Stomach smooth muscle (tissue), 2 donors: Measurements from ENCODE around the gene YPEL1.

Source experiments
- H3K27ac ChIP-seq: one replicate; pipeline ENCODE4 v1.7.0; 2013; ENCODE audit warnings: mild to moderate bottlenecking, low read length, inconsistent platforms
- H3K27me3 ChIP-seq, 2 donors: one replicate each; pipeline ENCODE4 v1.7.0; 2013; ENCODE audit warnings: low read length in 2 of 2; ENCODE audit not compliant: insufficient read depth in 2 of 2, control insufficient read depth in 1 of 2
- H3K36me3 ChIP-seq, 2 donors: one replicate each; pipeline ENCODE4 v1.7.0; 2013; ENCODE audit warnings: low read length in 2 of 2; ENCODE audit not compliant: control insufficient read depth in 2 of 2, insufficient read depth in 2 of 2
- H3K4me1 ChIP-seq: one replicate; pipeline ENCODE4 v1.7.0; 2013; ENCODE audit warnings: low read length; ENCODE audit not compliant: control insufficient read depth, insufficient read depth
- H3K4me3 ChIP-seq, 2 donors: one replicate each; pipeline ENCODE4 v1.7.0; 2013; ENCODE audit warnings: low read length in 2 of 2
- H3K9ac ChIP-seq, 2 donors: one replicate each; pipeline ENCODE4 v1.7.0; 2013; ENCODE audit warnings: low read length in 2 of 2, mild to moderate bottlenecking in 1 of 2
- H3K9me3 ChIP-seq, 2 donors: one replicate each; pipeline ENCODE4 v1.7.0; 2013; ENCODE audit warnings: low read length in 2 of 2; ENCODE audit not compliant: control insufficient read depth in 2 of 2
- donor health status: healthy.
- donor health status: Pancreatic carcinoma.

YPEL1 gene

DNA sequence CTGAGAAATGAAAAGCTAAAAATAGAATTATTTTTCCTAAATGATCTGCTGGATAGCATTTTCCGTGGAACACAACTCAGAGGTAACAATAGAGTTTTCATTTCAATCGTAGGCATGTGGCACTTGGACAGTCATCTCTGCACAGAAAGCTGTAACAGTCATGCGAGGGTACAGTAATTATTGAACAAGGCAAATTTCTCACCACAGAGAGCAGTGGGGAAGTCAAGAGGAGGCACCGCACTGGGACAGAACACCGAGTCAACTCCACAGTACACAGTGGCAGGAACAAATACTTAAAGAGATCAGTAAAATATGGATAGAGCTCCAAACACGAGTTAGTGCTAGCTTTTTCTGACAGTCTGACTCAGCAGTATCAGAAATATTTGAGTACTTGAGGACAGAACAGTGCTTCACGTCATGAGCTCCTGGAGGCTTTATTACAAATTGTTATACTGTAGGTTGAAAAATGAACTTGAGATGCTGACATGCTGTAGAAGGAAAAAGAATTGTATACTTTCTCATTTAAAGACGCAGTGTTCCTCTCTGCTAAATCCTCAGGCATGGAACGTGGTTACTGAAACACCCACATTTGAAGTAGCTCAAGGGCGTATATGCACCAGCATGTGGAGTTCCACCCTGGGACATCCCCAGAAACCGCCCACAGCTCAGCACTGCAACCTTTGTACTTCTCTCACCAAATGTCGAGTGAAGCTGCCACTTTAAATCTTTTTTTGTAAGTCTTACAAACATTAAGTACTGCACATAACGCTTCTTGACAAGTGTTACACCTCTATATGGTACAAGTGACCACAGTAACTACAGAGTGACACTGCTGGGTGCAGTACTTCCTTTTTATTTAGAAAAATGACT is 27.4 kb upstream of the YPEL1 start:
- Histone ChIP-seq H3K9me3 (no peaks in the 10 kb centered on the region), H3K27ac (no peak overlapping the region), H3K4me3 (no peak overlapping the region), H3K9ac (peak overlapping the region in 1 of 2 donors; percentile 42), H3K36me3 (peaks cover 42 to 56% of the 10 kb centered on the region in 2 donors), H3K4me1 (peaks cover 32% of the 10 kb centered on the region), H3K27me3 (no peaks in the 10 kb centered on the region)

DNA sequence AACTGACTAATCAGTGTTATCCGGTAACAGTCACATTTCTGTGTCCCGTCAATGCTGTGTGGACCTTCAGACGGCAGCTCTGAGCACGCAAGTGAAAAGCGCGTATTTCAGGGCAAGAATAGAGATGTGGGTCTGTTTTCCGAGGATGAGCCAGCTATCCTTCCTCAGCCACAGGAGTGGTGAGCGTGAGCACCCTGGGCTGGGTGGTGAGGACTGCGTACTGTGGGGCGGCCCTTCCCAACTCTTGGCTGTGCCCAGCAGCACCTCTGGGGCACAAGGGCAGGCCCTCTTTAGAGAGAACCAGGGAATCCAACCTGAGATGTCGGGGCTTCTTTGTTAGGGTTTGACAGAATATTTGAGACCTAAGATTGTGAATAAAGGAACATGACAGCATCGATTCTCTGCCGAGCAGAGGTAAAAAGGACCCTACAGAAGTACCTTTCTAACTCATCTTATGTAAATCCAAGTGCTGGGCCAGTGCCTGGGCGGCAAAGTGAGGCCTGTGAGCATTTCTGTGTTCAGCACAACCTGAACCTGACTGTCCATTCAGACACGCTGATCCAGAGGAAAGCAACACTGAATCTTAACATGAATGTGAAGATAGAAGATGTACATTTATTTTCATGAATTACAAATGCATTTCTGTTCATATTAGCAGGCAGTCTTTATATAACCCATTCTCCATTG is 26.5 kb upstream of the YPEL1 start:
- H3K27ac ChIP-seq = no peak overlapping the region
- peaks cover 35 to 54% of the 10 kb centered on the region in 2 donors for H3K36me3 ChIP-seq
- H3K9ac ChIP-seq = peak overlapping the region in 1 of 2 donors; percentile 21

DNA sequence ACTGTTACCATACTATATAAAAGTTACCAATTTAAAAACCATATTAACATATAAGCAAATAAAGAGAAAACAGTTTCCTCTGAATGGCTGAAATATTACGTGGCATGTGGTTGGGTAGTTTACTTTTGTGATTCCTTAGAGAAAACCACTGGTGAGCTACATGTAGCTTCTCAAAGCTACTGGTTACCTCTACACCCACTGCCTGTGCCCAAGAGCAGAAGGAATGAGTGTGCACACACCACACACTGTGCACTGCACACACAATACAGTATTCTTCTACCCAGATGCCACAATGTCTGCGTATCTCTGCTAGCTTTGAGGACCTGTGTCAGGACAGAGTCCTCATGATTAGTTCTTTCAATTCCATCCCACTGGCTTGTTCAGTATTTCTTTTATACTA is 25.5 kb upstream of the YPEL1 start:
- H3K4me1 ChIP-seq = peaks cover 32% of the 10 kb centered on the region
- no peak overlapping the region for H3K4me3 ChIP-seq
- H3K36me3 ChIP-seq = peaks cover 25 to 47% of the 10 kb centered on the region in 2 donors
- no peaks in the 10 kb centered on the region for H3K9me3 ChIP-seq
- no peak overlapping the region for H3K27ac ChIP-seq
- H3K27me3 ChIP-seq = no peaks in the 10 kb centered on the region
- no peak overlapping the region for H3K9ac ChIP-seq

More for the DNA sequence above, 26.5 kb upstream of the YPEL1 start:
- no peaks in the 10 kb centered on the region for H3K27me3 ChIP-seq
- no peak overlapping the region for H3K4me3 ChIP-seq
- peaks cover 32% of the 10 kb centered on the region for H3K4me1 ChIP-seq
- H3K9me3 ChIP-seq = no peaks in the 10 kb centered on the region

DNA sequence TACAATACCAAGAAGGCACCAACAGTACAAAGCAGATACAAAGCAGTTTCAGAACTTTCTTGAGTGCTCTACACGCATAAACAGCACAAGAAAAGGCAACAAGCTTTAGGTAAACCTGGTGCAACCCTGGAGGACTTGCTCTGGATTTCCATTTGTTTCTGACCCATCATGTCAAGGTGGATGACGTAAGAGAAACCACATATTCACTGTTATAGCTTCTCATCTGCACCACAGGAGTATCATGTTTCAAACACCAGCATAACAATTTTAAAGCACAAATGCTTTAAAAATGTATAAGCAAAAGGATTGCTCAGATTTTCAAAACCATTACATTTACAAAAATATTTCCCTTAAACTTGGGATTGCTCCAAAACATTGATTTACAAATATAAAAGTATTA is 25.0 kb upstream of the YPEL1 start:
- Histone ChIP-seq H3K4me3 (no peak overlapping the region), H3K27ac (no peak overlapping the region), H3K27me3 (no peaks in the 10 kb centered on the region), H3K9ac (no peak overlapping the region), H3K4me1 (peaks cover 30% of the 10 kb centered on the region), H3K36me3 (peaks cover 21 to 42% of the 10 kb centered on the region in 2 donors), H3K9me3 (no peaks in the 10 kb centered on the region)

DNA sequence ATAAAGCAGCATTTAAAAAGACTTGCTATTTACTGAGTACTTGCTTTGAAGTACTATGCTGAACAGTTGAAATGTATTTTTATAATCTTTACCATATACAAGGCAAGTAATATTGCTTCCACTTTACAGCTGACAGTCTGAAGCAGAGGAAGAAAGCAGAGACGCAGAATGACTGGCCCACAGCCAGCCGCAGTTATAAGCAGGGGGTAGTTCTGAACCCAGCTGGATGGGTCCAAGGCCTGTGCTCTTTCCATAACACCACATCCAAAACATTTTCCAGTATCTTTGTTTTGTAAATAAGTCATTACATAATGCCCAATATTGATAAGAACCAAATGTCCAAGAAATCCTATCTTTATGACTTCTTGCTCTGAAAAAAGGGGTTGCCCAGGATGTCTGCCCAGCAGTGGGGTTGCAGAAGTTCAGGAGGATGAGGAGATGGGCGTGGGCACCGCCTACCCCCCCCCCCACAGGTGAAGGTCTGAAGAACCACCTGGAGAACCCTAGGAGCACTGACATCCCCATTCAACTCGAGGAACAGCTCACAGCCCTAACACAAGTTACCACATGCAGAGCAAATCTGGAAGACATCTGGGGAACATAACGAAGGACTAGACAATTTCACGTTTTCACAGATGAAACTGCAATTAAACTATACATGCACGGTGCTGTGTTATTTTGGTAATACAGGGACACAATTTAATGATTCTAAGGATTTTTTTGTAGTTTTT is 24.2 kb upstream of the YPEL1 start:
- Histone ChIP-seq H3K4me1 (peaks cover 31% of the 10 kb centered on the region), H3K27me3 (no peaks in the 10 kb centered on the region), H3K9ac (no peak overlapping the region), H3K27ac (no peak overlapping the region), H3K36me3 (peaks cover 17 to 35% of the 10 kb centered on the region in 2 donors), H3K4me3 (no peak overlapping the region), H3K9me3 (no peaks in the 10 kb centered on the region)

DNA sequence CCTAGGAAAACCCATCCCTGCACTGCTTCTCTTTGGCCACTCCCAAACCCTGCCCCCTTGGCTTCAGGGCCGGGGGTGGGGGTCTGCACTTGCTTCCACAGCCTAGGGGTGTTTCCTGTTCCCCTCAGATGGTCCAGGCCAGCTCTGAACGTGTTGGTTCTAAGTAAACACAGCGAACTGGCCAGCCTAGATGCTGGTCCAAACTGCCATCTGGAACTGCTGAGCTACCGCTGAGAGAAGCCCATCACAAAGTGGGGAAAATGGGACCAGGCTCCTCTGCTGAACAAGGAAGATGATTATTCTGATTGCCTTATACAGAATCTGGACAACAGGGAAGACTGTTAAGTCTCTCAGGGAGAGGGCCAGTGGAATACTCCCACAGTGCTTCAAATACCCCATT is 23.5 kb upstream of the YPEL1 start:
- no peak overlapping the region for H3K9ac ChIP-seq
- H3K4me1 ChIP-seq = peaks cover 38% of the 10 kb centered on the region
- H3K27ac ChIP-seq = no peak overlapping the region
- H3K27me3 ChIP-seq = no peaks in the 10 kb centered on the region
- no peak overlapping the region for H3K4me3 ChIP-seq
- H3K36me3 ChIP-seq = peaks cover 12 to 29% of the 10 kb centered on the region in 2 donors
- no peaks in the 10 kb centered on the region for H3K9me3 ChIP-seq

DNA sequence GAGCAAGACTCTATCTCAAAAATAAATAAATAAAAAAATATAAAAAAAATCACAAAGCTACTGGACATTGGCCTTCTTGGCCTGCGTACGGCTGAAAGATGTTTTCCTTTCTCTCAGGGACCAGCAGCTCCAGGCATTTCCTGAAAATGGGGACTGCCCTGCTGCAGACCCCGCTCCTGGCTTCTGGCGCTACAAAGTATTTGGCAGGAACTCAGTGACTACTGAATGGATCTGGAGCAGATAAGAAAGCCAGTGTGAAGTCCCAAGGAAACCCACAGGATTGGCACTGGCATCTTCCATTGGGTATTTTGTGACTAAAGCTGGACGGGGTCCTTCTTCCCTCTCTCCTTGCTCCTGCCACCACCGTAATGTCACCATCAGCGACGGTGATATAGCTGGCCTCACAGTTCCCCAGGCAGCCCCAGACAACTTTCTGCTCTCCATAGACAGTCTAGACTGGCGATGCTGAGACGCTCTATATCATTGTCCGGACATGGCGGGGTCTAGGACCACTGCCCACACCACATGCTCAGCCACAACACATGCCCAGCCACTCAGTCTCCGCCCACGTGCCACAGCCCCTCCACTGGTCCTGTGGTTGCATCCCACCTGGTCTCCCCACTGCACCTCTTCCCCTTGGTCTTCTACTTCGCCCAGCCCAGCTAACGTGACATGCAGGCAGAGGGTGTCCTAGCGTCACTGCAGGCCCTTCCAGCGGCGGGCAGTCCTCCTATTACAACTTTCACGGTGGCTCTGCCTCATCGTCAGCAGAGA is 22.7 kb upstream of the YPEL1 start:
- H3K4me3 ChIP-seq = no peak overlapping the region
- H3K27me3 ChIP-seq = no peaks in the 10 kb centered on the region
- peaks cover 5 to 22% of the 10 kb centered on the region in 2 donors for H3K36me3 ChIP-seq
- H3K4me1 ChIP-seq = peaks cover 34% of the 10 kb centered on the region
- no peaks in the 10 kb centered on the region for H3K9me3 ChIP-seq
- H3K27ac ChIP-seq = no peak overlapping the region
- H3K9ac ChIP-seq = no peak overlapping the region

DNA sequence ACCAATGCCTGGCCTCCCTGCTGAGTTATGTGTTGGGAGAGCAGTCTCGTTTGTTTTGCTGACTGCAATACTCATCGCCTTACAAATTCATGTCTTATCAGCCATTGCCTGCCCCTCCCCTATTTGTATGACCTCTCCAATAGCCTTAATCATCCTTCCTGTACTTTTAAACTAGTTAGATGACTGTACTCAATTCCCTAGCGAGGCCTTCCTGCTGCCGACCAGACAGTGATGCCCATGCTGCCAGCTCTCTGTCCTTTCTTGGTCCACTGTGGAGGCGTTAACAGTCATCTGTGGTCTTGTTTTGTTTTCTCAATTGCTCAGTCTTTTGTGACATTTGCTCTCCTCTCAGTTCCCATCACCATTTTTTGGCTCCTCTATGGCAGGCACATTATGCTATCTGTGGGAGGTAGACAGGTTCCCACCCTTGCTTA is 20.3 kb upstream of the YPEL1 start:
- H3K27me3 ChIP-seq = no peaks in the 10 kb centered on the region
- no peak overlapping the region for H3K27ac ChIP-seq
- H3K9me3 ChIP-seq = no peaks in the 10 kb centered on the region
- peaks cover 0 to 13% of the 10 kb centered on the region in 2 donors for H3K36me3 ChIP-seq
- H3K4me1 ChIP-seq = peaks cover 16% of the 10 kb centered on the region
- H3K9ac ChIP-seq = no peak overlapping the region
- no peak overlapping the region for H3K4me3 ChIP-seq

DNA sequence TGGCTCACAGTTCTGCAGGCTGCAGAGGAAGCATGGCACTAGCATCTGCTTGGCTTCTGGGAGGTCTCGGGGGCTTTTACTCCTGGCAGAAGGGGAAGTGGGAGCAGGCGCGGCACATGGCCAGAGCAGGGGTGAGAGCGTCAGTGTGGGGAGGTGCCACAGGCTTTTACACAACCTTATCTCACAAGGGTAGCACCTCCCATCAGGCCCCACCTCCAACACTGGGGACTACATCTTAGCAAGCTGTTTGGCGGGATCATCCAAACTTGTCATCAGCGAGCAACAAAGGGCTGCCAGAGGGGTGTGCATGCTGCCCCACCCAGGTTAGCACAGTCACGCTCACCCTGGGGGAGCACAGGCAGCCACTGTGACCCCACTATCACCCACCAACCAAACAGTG is 18.9 kb upstream of the YPEL1 start:
- Histone ChIP-seq H3K4me3 (peak overlapping the region in 1 of 2 donors; percentile 52), H3K9ac (no peak overlapping the region), H3K27me3 (no peaks in the 10 kb centered on the region), H3K9me3 (no peaks in the 10 kb centered on the region), H3K36me3 (peaks cover 0 to 9% of the 10 kb centered on the region in 2 donors), H3K27ac (no peak overlapping the region), H3K4me1 (peaks cover 16% of the 10 kb centered on the region)
